ENCODE measurements around the gene S100A10. TPM values are rescaled to one million over a fixed set of nuclear protein-coding genes. Genes with fewer than 3 reads are reported as not detected.

Gene S100A10
- polyA plus RNA-seq, 1 experiment: 200 TPM

DNA sequence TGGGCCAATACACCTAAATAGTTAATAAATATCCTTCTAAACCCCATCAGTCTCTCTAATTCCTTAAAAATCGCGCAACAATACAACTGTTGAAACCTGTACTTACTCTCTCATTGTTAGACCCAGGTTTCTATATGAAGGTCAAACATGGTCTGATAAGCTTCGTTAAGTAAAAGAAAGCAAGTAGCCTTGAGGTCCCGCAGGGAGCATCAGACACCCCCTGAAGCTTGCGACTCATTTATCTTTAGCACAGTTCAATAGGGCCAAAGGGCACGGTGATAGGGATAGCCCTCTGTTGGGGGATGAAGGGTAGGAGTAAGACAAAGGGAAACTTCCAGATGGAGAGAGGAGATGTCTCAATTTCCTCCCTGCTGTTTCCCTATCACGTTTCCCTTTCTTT, 57.0 kb downstream of the S100A10 start:
- no peak for DNase-seq (ENCODE audit: low read depth, low spot score)
- POLR2A ChIA-PET: no interaction called here
- CTCF ChIA-PET: interaction anchor here (1.0 to 8.1 kb wide), 8 partner anchors 9 to 81 kb away, joined by 3 to 251 read pairs (median 10); no protein-coding TSS in a partner anchor
- H3K27me3 ChIP-seq (ENCODE audit: control insufficient read depth, insufficient read depth, low read length): peaks cover 7% of the 10 kb centered on the region
- H3K9me3 ChIP-seq (ENCODE audit: control insufficient read depth, insufficient read depth, low read length): no peaks in the 10 kb centered on the region
- no peak overlapping the region for H3K27ac ChIP-seq (ENCODE audit: low read depth, low read length)
- TF ChIP-seq, protein P1, sequence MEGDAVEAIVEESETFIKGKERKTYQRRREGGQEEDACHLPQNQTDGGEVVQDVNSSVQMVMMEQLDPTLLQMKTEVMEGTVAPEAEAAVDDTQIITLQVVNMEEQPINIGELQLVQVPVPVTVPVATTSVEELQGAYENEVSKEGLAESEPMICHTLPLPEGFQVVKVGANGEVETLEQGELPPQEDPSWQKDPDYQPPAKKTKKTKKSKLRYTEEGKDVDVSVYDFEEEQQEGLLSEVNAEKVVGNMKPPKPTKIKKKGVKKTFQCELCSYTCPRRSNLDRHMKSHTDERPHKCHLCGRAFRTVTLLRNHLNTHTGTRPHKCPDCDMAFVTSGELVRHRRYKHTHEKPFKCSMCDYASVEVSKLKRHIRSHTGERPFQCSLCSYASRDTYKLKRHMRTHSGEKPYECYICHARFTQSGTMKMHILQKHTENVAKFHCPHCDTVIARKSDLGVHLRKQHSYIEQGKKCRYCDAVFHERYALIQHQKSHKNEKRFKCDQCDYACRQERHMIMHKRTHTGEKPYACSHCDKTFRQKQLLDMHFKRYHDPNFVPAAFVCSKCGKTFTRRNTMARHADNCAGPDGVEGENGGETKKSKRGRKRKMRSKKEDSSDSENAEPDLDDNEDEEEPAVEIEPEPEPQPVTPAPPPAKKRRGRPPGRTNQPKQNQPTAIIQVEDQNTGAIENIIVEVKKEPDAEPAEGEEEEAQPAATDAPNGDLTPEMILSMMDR (IDR thresholded peaks at IDR 0.05; ENCODE audit: low read depth, low read length): no peak
- H3K4me3 ChIP-seq (ENCODE audit: low read depth, low read length): no peak overlapping the region

DNA sequence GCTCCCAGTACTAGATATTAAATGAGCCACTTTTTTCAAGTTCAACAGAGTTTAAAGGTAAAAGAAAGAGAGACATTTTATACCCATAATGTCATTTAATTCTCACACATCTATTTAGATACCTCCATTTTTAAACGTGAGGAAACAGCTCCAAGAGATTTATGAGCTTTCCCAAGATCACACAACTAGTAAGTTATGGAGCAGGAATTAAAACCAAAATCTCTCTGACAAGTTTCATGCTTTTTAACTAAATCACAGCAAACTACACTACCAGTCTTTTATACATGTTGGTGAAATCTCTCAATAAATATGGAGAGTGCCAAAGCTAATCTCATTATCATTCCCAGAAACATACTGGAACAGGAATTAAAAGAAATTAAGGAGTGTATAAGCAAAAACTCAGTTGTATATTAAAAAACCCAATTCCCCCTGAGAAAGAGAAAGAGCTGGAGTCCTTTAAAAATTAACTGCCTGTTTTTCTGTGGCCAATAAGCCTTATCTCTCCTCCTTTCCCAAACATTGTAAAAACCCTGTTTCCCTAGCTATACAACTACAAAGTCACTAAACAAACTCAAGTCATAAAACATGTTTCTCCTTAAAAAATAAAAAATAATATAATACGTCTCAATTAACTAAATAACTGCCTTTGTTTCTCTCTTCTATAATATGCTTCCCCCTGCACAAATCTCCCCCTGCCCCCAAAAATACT, 57.6 kb downstream of the S100A10 start:
- ChIA-PET POLR2A (no interaction called here), CTCF (interaction anchor here (0.6 to 8.1 kb wide), 13 partner anchors 8 to 117 kb away, joined by 3 to 251 read pairs (median 5); no protein-coding TSS in a partner anchor)

DNA sequence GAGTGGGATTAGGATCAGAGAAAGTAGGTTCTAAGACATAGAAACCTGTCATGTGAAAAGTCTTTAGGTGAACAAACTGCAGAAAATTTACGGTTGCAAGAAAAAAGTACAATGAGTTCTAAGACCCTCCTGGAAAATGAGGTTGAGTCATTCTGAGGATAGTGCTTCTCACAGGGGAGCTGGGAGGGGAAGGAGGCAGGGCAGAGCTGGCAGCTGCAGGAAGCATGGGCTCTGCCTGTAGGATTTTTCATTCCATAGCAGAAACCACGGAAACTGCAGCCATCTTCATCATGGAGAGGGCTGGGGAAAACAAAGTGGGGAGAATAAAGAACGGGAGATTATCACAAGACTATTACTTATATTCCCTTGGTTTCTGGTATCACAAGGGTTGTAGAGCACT, 58.5 kb downstream of the S100A10 start:
- H3K4me3 ChIP-seq (ENCODE audit: low read depth, low read length): no peak overlapping the region
- no peaks in the 10 kb centered on the region for H3K9me3 ChIP-seq (ENCODE audit: control insufficient read depth, insufficient read depth, low read length)
- peaks cover 16% of the 10 kb centered on the region for H3K27me3 ChIP-seq (ENCODE audit: control insufficient read depth, insufficient read depth, low read length)
- no peak overlapping the region for H3K27ac ChIP-seq (ENCODE audit: low read depth, low read length)
- POLR2A ChIA-PET: no interaction called here
- no peak for DNase-seq (ENCODE audit: low read depth, low spot score)
- CTCF ChIA-PET: interaction anchor here (0.7 to 8.1 kb wide), 16 partner anchors 10 to 118 kb away, joined by 3 to 251 read pairs (median 10); no protein-coding TSS in a partner anchor
- TF ChIP-seq, protein P1 (IDR thresholded peaks at IDR 0.05; ENCODE audit: low read depth, low read length): no peak

More for the DNA sequence above, 57.6 kb downstream of the S100A10 start:
- Histone ChIP-seq H3K9me3 (ENCODE audit: control insufficient read depth, insufficient read depth, low read length) (no peaks in the 10 kb centered on the region), H3K4me3 (ENCODE audit: low read depth, low read length) (no peak overlapping the region), H3K27ac (ENCODE audit: low read depth, low read length) (no peak overlapping the region), H3K27me3 (ENCODE audit: control insufficient read depth, insufficient read depth, low read length) (peaks cover 10% of the 10 kb centered on the region)
- no peak for DNase-seq (ENCODE audit: low read depth, low spot score)
- TF ChIP-seq, protein P1 (IDR thresholded peaks at IDR 0.05; ENCODE audit: low read depth, low read length): no peak

DNA sequence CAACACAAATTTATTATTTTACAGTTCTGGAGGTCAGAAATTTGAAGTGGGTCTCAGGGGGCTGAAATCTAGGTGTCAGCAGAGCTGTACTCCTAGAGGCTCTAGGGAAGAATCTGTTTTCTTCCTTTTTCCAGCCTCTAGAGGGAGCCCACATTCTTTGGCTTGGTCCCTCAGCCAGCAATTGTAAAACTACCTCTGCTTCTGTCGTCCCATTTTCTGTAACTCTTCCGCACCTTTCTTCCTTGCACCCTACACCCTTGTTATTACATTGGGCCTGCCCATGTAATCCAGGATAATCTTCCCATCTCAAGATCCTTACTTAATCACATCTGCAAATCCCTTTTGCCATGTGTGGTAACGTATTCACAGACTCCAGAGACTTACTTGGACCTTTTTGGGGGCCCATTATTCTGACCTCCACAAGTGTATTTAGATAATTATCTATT, 59.6 kb downstream of the S100A10 start:
- H3K4me3 ChIP-seq (ENCODE audit: low read depth, low read length): no peak overlapping the region
- TF ChIP-seq, protein P1 (IDR thresholded peaks at IDR 0.05; ENCODE audit: low read depth, low read length): peak; percentile 94
- H3K9me3 ChIP-seq (ENCODE audit: control insufficient read depth, insufficient read depth, low read length): no peaks in the 10 kb centered on the region
- peaks cover 17% of the 10 kb centered on the region for H3K27me3 ChIP-seq (ENCODE audit: control insufficient read depth, insufficient read depth, low read length)
- POLR2A ChIA-PET: no interaction called here
- DNase-seq (ENCODE audit: low read depth, low spot score): peak; percentile 16
- CTCF ChIA-PET: interaction anchor here (0.6 to 8.1 kb wide), 23 partner anchors 8 to 379 kb away, joined by 3 to 251 read pairs (median 5); no protein-coding TSS in a partner anchor
- H3K27ac ChIP-seq (ENCODE audit: low read depth, low read length): no peak overlapping the region

Other genes starting within 250 kb of the S100A10 start
- 93.4 and 98.6 TPM in 2 replicates for gene MRPL9, start 230.4 kb downstream of the S100A10 start, polyA plus RNA-seq (2011; rRNA removed)
- gene TDRKH, start 203.4 kb downstream of the S100A10 start, polyA plus RNA-seq (2011; rRNA removed): 0.91 and 1.0 TPM in 2 replicates
- gene LINGO4, start 188.4 kb downstream of the S100A10 start, polyA plus RNA-seq (2011; rRNA removed): not detected in 2 replicates
- not detected in 2 replicates for gene RORC, start 162.1 kb downstream of the S100A10 start, polyA plus RNA-seq (2011; rRNA removed)
- gene C2CD4D, start 154.0 kb downstream of the S100A10 start, polyA plus RNA-seq (2011; rRNA removed): not detected in 2 replicates
- gene THEM5, start 140.1 kb downstream of the S100A10 start, polyA plus RNA-seq (2011; rRNA removed): not detected in 2 replicates
- 20.3 and 24.8 TPM in 2 replicates for gene THEM4, start 84.3 kb downstream of the S100A10 start, polyA plus RNA-seq (2011; rRNA removed)
- 693 and 1,000 TPM in 2 replicates for gene S100A11, start 43.1 kb upstream of the S100A10 start, polyA plus RNA-seq (2011; rRNA removed)
- gene TCHHL1, start 95.2 kb upstream of the S100A10 start, polyA plus RNA-seq (2011; rRNA removed): not detected in 2 replicates
- gene TCHH, start 121.6 kb upstream of the S100A10 start, polyA plus RNA-seq (2011; rRNA removed): not detected in 2 replicates
- not detected in 2 replicates for gene RPTN, start 165.4 kb upstream of the S100A10 start, polyA plus RNA-seq (2011; rRNA removed)
- not detected in 2 replicates for gene HRNR, start 230.3 kb upstream of the S100A10 start, polyA plus RNA-seq (2011; rRNA removed)

Measured in AG04450 (cell line).